COLO668 (cell line): ENCODE measurements around the gene FOXL1.
"Not testable (repeated sequence)": the region's sequence is repeated elsewhere in the genome, so short reads cannot be mapped to it uniquely, and the experiment has no call there.

Source experiments
- DNase-seq: peaks from one replicate; lab custom pipeline; 2025; ENCODE audit not compliant: unreplicated experiment; lab: John Stamatoyannopoulos, UW

FOXL1 gene

GRCh38 chr16:86580791-86581170, 2.4 kb downstream of the FOXL1 start:
- DNase-seq, result no peak

GRCh38 chr16:86581458-86581857, 3.1 kb downstream of the FOXL1 start:
- DNase-seq, result no peak

GRCh38 chr16:86584071-86584685, 5.8 kb downstream of the FOXL1 start:
- no peak for DNase-seq

- DNase-seq, result no peak
These were observed 6.7 kb downstream of the FOXL1 start for GRCh38 chr16:86584726-86585721.

- no peak for DNase-seq
These were observed 7.7 kb downstream of the FOXL1 start for GRCh38 chr16:86585821-86586611.

GRCh38 chr16:86587487-86587886, 9.1 kb downstream of the FOXL1 start:
- DNase-seq, result no peak

- not testable (repeated sequence) for DNase-seq
These were observed 9.6 kb downstream of the FOXL1 start for GRCh38 chr16:86587955-86588354.

- DNase-seq, result no peak
These were observed 12.3 kb downstream of the FOXL1 start for GRCh38 chr16:86590501-86591144.

- DNase-seq, result no peak
These were observed 12.9 kb downstream of the FOXL1 start for GRCh38 chr16:86591270-86591669.

- DNase-seq, result no peak
These were observed 15.7 kb downstream of the FOXL1 start for GRCh38 chr16:86593913-86594620.

GRCh38 chr16:86594721-86595120, 16.4 kb downstream of the FOXL1 start:
- no peak for DNase-seq

- DNase-seq, result no peak
These were observed 17.7 kb downstream of the FOXL1 start for GRCh38 chr16:86595983-86596605.

- DNase-seq, result no peak
These were observed 19.0 kb downstream of the FOXL1 start for GRCh38 chr16:86597126-86597879.

GRCh38 chr16:86597880-86598606, 19.7 kb downstream of the FOXL1 start:
- no peak for DNase-seq

GRCh38 chr16:86598607-86599565, 20.5 kb downstream of the FOXL1 start:
- no peak for DNase-seq

GRCh38 chr16:86601356-86601755, 23.0 kb downstream of the FOXL1 start:
- no peak for DNase-seq

GRCh38 chr16:86602521-86602920, 24.2 kb downstream of the FOXL1 start:
- no peak for DNase-seq
